ENCODE results near the gene SMURF1.

- TF ChIP-seq POLR2A (IDR thresholded peaks at IDR 0.05) (no peak), CTCF (IDR thresholded peaks at IDR 0.05) (no peak)
These were observed 148.8 kb downstream of the SMURF1 start for GRCh38 chr7:98995111-98995510.
